IPS-18c (cell line): Measurements from ENCODE around the gene C2orf72.

Experiments
- H3K4me3 ChIP-seq: 2 replicates; pipeline ENCODE4 v1.7.0; 2013; ENCODE audit warnings: low read depth, mild to moderate bottlenecking, low read length, moderate library complexity; ENCODE audit not compliant: insufficient read depth
- H3K9me3 ChIP-seq: one replicate; pipeline ENCODE4 v1.6.1; 2013; ENCODE audit warnings: mild to moderate bottlenecking, low read length, moderate library complexity; ENCODE audit not compliant: control insufficient read depth, insufficient read depth

Gene C2orf72

GRCh38 chr2:231094736-231095346, 57.5 kb downstream of the C2orf72 start:
- Histone ChIP-seq H3K4me3 (no peak overlapping the region), H3K9me3 (peaks cover 2% of the 10 kb centered on the region)
